ENCODE data around the gene PPP1R12B. TPM values are rescaled to one million over a fixed set of nuclear protein-coding genes. Genes with fewer than 3 reads are reported as not detected.
"Not testable (repeated sequence)": the region's sequence is repeated elsewhere in the genome, so short reads cannot be mapped to it uniquely, and the experiment has no call there.

Gene PPP1R12B
- total RNA-seq, 2 experiments from 2014 or later: 12.4 to 14.3 TPM

- CTCF ChIA-PET: interaction anchor here (1.1 kb wide), 1 partner anchor 63 kb away, joined by 3 read pairs; no protein-coding TSS in a partner anchor
- POLR2A ChIA-PET: not testable (repeated sequence)
Observed at GRCh38 chr1:202636171-202636570, 287.7 kb downstream of the PPP1R12B start.

- CTCF ChIA-PET: not testable (repeated sequence)
Observed at GRCh38 chr1:202637321-202638018, 289.0 kb downstream of the PPP1R12B start.

GRCh38 chr1:202638019-202638700, 289.7 kb downstream of the PPP1R12B start:
- CTCF ChIA-PET: no interaction called here
- POLR2A ChIA-PET: no interaction called here

More at GRCh38 chr1:202637321-202638018, 289.0 kb downstream of the PPP1R12B start:
- POLR2A ChIA-PET: not testable (repeated sequence)

GRCh38 chr1:202638701-202639305, 290.3 kb downstream of the PPP1R12B start:
- CTCF ChIA-PET, POLR2A ChIA-PET: not testable (repeated sequence)

GRCh38 chr1:202639500-202639899, 291.0 kb downstream of the PPP1R12B start:
- CTCF ChIA-PET: no interaction called here
- POLR2A ChIA-PET: no interaction called here

GRCh38 chr1:202642212-202642611, 293.7 kb downstream of the PPP1R12B start:
- ChIA-PET CTCF (interaction anchor here (0.6 to 1.1 kb wide), 2 partner anchors 19 to 20 kb away, joined by 3 read pairs; no protein-coding TSS in a partner anchor), POLR2A (no interaction called here)

Other genes with a start within 250 kb of the PPP1R12B start
- gene GPR37L1, start 225.8 kb upstream of the PPP1R12B start, total RNA-seq: not detected
- 10 to 100 TPM; 48.3 to 53.2 TPM for gene ARL8A, start 204.0 kb upstream of the PPP1R12B start, total RNA-seq
- gene PTPN7, start 188.1 kb upstream of the PPP1R12B start, total RNA-seq: 100 to 1,000 TPM; 454 to 462 TPM
- under 1 TPM; 0.08 to 0.11 TPM for gene LGR6, start 154.9 kb upstream of the PPP1R12B start, total RNA-seq
- gene UBE2T, start 6.8 kb upstream of the PPP1R12B start, total RNA-seq: 10 to 100 TPM; 90.4 to 91.2 TPM